Endometrium (tissue), 2 donors: Measurements from ENCODE around the gene CSNK1G1.

Source experiments
- FAIRE-seq: peaks from 2 replicates; lab custom pipeline; 2012; peaks lifted over from hg19 to GRCh38; lab: Jason Lieb, UNC
- donor health status: control.
- donor health status: control.

The CSNK1G1 gene

GRCh38 chr15:64187396-64188191 is 168.4 kb downstream of the CSNK1G1 start:
- no peak for FAIRE-seq

- no peak for FAIRE-seq
These were observed 170.6 kb downstream of the CSNK1G1 start for GRCh38 chr15:64185146-64185911.

GRCh38 chr15:64182859-64183370 is 173.1 kb downstream of the CSNK1G1 start:
- FAIRE-seq = no peak

- no peak for FAIRE-seq
These were observed 175.6 kb downstream of the CSNK1G1 start for GRCh38 chr15:64180235-64180824.

GRCh38 chr15:64166102-64166890 is 189.7 kb downstream of the CSNK1G1 start:
- no peak for FAIRE-seq

GRCh38 chr15:64164436-64164835 is 191.5 kb downstream of the CSNK1G1 start:
- FAIRE-seq = no peak

GRCh38 chr15:64163659-64164362 is 192.2 kb downstream of the CSNK1G1 start:
- FAIRE-seq = no peak

- FAIRE-seq = no peak
These were observed 192.9 kb downstream of the CSNK1G1 start, which contains the start of gene PPIB for GRCh38 chr15:64162869-64163658. TSS of gene PPIB (minus strand) at chr15:64163022. CDS start at chr15:64162986, 36 bp downstream.

GRCh38 chr15:64162478-64162868 is 193.5 kb downstream of the CSNK1G1 start:
- FAIRE-seq = no peak

GRCh38 chr15:64161688-64162477 is 194.1 kb downstream of the CSNK1G1 start:
- no peak for FAIRE-seq

GRCh38 chr15:64158363-64159134 is 197.4 kb downstream of the CSNK1G1 start:
- FAIRE-seq = no peak

GRCh38 chr15:64157599-64158125 is 198.3 kb downstream of the CSNK1G1 start:
- FAIRE-seq = no peak

- FAIRE-seq = no peak
These were observed 199.2 kb downstream of the CSNK1G1 start for GRCh38 chr15:64156652-64157331.

GRCh38 chr15:64155802-64156651 is 199.9 kb downstream of the CSNK1G1 start:
- no peak for FAIRE-seq

- FAIRE-seq = no peak
These were observed 202.2 kb downstream of the CSNK1G1 start for GRCh38 chr15:64153480-64154367.
